ENCODE data around the gene DCAF6.
"Not testable (repeated sequence)": the region's sequence is repeated elsewhere in the genome, so short reads cannot be mapped to it uniquely, and the experiment has no call there.

The DCAF6 gene

DNA sequence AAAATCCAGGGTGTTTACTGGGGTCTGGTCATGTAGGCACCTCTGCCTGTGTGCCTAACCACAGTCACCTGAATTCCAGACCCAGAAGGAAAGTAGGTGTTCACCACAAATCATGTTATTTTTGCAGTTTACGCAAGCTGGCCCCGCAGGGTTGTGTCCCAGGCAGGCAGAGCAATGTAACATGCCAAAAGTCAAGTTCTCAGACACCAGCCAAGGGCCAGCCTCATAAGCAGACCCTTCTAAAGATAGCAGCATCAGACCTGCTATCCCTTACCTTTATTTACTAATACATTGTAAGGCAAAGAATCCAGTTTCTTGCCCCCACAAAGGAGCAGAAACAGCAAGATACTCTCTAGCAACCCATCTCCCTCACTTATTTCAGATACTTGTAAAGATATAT, 117.2 kb downstream of the DCAF6 start:
- DNase-seq (ENCODE audit: low read depth, low spot score), result no peak
- Histone ChIP-seq H3K4me3 (no peak overlapping the region), H3K27ac (no peak overlapping the region), H3K36me3 (ENCODE audit: insufficient read depth, low read length) (no peaks in the 10 kb centered on the region), H3K9ac (ENCODE audit: insufficient read length) (no peak overlapping the region), H3K9me3 (ENCODE audit: low read depth, low read length) (no peaks in the 10 kb centered on the region)
- no peak for TF ChIP-seq EZH2 (IDR thresholded peaks at IDR 0.05)
- no peak for TF ChIP-seq FOXP2 (optimal IDR thresholded peaks at IDR 0.05; ENCODE audit: control extremely low read depth, extremely low read length, insufficient read depth)
- TF ChIP-seq POLR2AphosphoS5 (IDR thresholded peaks at IDR 0.05; ENCODE audit: borderline replicate concordance, low read depth, low read length), result no peak

GRCh38 chr1:168054117-168054516, 117.6 kb downstream of the DCAF6 start:
- Histone ChIP-seq H3K9ac (ENCODE audit: insufficient read length) (no peak overlapping the region), H3K9me3 (ENCODE audit: low read depth, low read length) (no peaks in the 10 kb centered on the region), H3K27ac (no peak overlapping the region), H3K36me3 (ENCODE audit: insufficient read depth, low read length) (no peaks in the 10 kb centered on the region), H3K4me3 (no peak overlapping the region)
- no peak for DNase-seq (ENCODE audit: low read depth, low spot score)
- TF ChIP-seq POLR2AphosphoS5 (IDR thresholded peaks at IDR 0.05; ENCODE audit: borderline replicate concordance, low read depth, low read length) (no peak), FOXP2 (optimal IDR thresholded peaks at IDR 0.05; ENCODE audit: control extremely low read depth, extremely low read length, insufficient read depth) (no peak), EZH2 (IDR thresholded peaks at IDR 0.05) (no peak)

- DNase-seq (ENCODE audit: low read depth, low spot score); H3K36me3 ChIP-seq (ENCODE audit: insufficient read depth, low read length); H3K9ac ChIP-seq (ENCODE audit: insufficient read length); H3K9me3 ChIP-seq (ENCODE audit: low read depth, low read length); H3K4me3 ChIP-seq; H3K27ac ChIP-seq: not testable (repeated sequence)
These were observed 119.7 kb downstream of the DCAF6 start for GRCh38 chr1:168056152-168056551.

DNA sequence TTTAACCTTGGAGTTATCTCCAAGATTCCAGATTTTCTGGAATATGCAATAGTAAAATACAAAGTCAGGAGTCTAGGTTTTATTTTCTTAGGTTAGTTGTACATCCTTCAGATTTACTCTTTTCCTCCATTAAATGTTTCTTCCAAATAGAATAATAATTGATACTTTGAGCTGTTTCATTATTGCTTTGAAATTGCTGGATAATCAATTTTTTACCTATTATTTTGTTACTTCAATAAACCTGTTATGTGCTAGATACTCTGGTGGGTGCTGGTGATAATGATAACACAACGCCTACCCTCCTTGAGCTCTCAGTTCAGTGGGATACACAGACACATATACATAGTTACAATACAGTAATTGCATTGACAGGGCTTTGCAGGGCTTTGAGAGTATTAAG, 120.9 kb downstream of the DCAF6 start:
- no peak for TF ChIP-seq POLR2AphosphoS5 (IDR thresholded peaks at IDR 0.05; ENCODE audit: borderline replicate concordance, low read depth, low read length)
- no peak for TF ChIP-seq FOXP2 (optimal IDR thresholded peaks at IDR 0.05; ENCODE audit: control extremely low read depth, extremely low read length, insufficient read depth)
- TF ChIP-seq EZH2 (IDR thresholded peaks at IDR 0.05), result no peak
- Histone ChIP-seq H3K27ac (no peak overlapping the region), H3K9me3 (ENCODE audit: low read depth, low read length) (no peaks in the 10 kb centered on the region), H3K36me3 (ENCODE audit: insufficient read depth, low read length) (no peaks in the 10 kb centered on the region), H3K4me3 (no peak overlapping the region), H3K9ac (ENCODE audit: insufficient read length) (no peak overlapping the region)
- DNase-seq (ENCODE audit: low read depth, low spot score), result no peak

- H3K36me3 ChIP-seq (ENCODE audit: insufficient read depth, low read length), result no peaks in the 10 kb centered on the region
- no peaks in the 10 kb centered on the region for H3K9me3 ChIP-seq (ENCODE audit: low read depth, low read length)
- no peak overlapping the region for H3K4me3 ChIP-seq
- DNase-seq (ENCODE audit: low read depth, low spot score), result no peak
- no peak overlapping the region for H3K9ac ChIP-seq (ENCODE audit: insufficient read length)
- no peak for TF ChIP-seq FOXP2 (optimal IDR thresholded peaks at IDR 0.05; ENCODE audit: control extremely low read depth, extremely low read length, insufficient read depth)
- H3K27ac ChIP-seq, result no peak overlapping the region
These were observed 121.4 kb downstream of the DCAF6 start for GRCh38 chr1:168057921-168058320.

DNA sequence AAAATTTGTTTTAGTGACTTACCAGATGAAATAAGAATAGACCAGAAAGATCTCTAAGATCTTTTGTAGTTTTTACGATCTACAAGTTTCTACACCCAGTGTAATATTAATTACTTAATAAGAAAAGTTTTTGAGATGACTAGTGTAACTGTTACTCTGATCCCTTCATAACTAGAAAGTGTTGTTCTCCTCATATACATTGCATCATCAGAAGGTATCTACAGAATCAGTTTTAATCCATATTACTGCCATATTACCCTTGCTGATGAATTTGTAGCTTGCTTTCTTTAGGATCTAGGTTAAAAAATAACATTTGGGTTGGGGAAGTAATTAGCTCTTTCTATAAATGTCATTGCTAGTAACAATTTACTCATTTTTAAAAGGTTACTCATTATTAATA, 127.7 kb downstream of the DCAF6 start:
- Histone ChIP-seq H3K9ac (ENCODE audit: insufficient read length) (no peak overlapping the region), H3K9me3 (ENCODE audit: low read depth, low read length) (no peaks in the 10 kb centered on the region), H3K4me3 (no peak overlapping the region), H3K36me3 (ENCODE audit: insufficient read depth, low read length) (peaks cover 13% of the 10 kb centered on the region), H3K27ac (no peak overlapping the region)
- TF ChIP-seq POLR2AphosphoS5 (IDR thresholded peaks at IDR 0.05; ENCODE audit: borderline replicate concordance, low read depth, low read length) (no peak), FOXP2 (optimal IDR thresholded peaks at IDR 0.05; ENCODE audit: control extremely low read depth, extremely low read length, insufficient read depth) (no peak), EZH2 (IDR thresholded peaks at IDR 0.05) (no peak)
- DNase-seq (ENCODE audit: low read depth, low spot score), result no peak

GRCh38 chr1:168065506-168065905, 129.0 kb downstream of the DCAF6 start:
- no peak overlapping the region for H3K4me3 ChIP-seq
- no peak for DNase-seq (ENCODE audit: low read depth, low spot score)
- no peak overlapping the region for H3K27ac ChIP-seq
- TF ChIP-seq FOXP2 (optimal IDR thresholded peaks at IDR 0.05; ENCODE audit: control extremely low read depth, extremely low read length, insufficient read depth) (no peak), POLR2AphosphoS5 (IDR thresholded peaks at IDR 0.05; ENCODE audit: borderline replicate concordance, low read depth, low read length) (no peak), EZH2 (IDR thresholded peaks at IDR 0.05) (no peak)
- no peaks in the 10 kb centered on the region for H3K9me3 ChIP-seq (ENCODE audit: low read depth, low read length)
- H3K9ac ChIP-seq (ENCODE audit: insufficient read length), result no peak overlapping the region
- H3K36me3 ChIP-seq (ENCODE audit: insufficient read depth, low read length), result peaks cover 19% of the 10 kb centered on the region

GRCh38 chr1:168069384-168069783, 132.9 kb downstream of the DCAF6 start:
- no peak overlapping the region for H3K9ac ChIP-seq (ENCODE audit: insufficient read length)
- peaks cover 29% of the 10 kb centered on the region for H3K36me3 ChIP-seq (ENCODE audit: insufficient read depth, low read length)
- DNase-seq (ENCODE audit: low read depth, low spot score), result no peak
- TF ChIP-seq EZH2 (IDR thresholded peaks at IDR 0.05) (no peak), FOXP2 (optimal IDR thresholded peaks at IDR 0.05; ENCODE audit: control extremely low read depth, extremely low read length, insufficient read depth) (no peak), POLR2AphosphoS5 (IDR thresholded peaks at IDR 0.05; ENCODE audit: borderline replicate concordance, low read depth, low read length) (no peak)
- no peaks in the 10 kb centered on the region for H3K9me3 ChIP-seq (ENCODE audit: low read depth, low read length)
- no peak overlapping the region for H3K4me3 ChIP-seq
- H3K27ac ChIP-seq, result no peak overlapping the region

DNA sequence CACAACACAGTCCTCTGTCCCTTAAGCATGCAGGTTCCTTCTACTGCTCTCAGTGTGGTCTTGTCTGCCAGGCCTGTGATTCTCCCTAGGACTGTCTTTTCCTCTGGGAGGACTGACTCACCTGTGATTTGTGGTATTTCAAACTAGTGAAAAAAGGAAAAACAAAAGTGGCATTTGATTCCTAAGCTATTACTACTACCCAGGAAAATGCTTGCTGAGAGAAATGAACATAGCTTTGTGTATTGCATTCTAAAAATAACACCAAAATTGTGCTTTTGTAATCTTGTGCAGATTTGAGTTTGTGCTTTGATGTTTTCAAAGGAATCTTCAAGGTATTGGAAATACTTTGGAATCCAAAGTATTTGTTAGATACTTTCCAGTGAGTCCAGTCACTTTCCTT, 143.3 kb downstream of the DCAF6 start:
- Histone ChIP-seq H3K36me3 (ENCODE audit: insufficient read depth, low read length) (peaks cover 6% of the 10 kb centered on the region; the same call in 1 of the 2 replicates), H3K4me3 (no peak overlapping the region), H3K9me3 (ENCODE audit: low read depth, low read length) (no peaks in the 10 kb centered on the region), H3K9ac (ENCODE audit: insufficient read length) (no peak overlapping the region), H3K27ac (no peak overlapping the region)
- DNase-seq (ENCODE audit: low read depth, low spot score), result no peak
- no peak for TF ChIP-seq EZH2 (IDR thresholded peaks at IDR 0.05)

All from SK-N-MC (cell line).